Upper lobe of left lung (tissue), 6 donors: ENCODE results near the gene L3MBTL1. TPM values are rescaled to one million over a fixed set of nuclear protein-coding genes. Genes with fewer than 3 reads are reported as not detected.

Source experiments
- ATAC-seq, 2 donors: fragments of 200-7000 bp; cut with Tn5 transposase; one replicate each; pipeline ENCODE4 v1.9.1; 2022; ENCODE audit warnings: mild to moderate bottlenecking in 2 of 2, moderate library complexity in 2 of 2; ENCODE audit not compliant: low FRiP score in 2 of 2
- DNase-seq, 2 donors: peaks; one replicate each; pipeline ENCODE4 v3.0.0-alpha.2; 2019 to 2020
- H3K27ac ChIP-seq, 4 donors: fragments of 200-600 bp; sonication (generic); one replicate each; pipeline ENCODE4 v1.5.1; 2016 to 2019
- H3K27me3 ChIP-seq, 4 donors: fragments of 200-600 bp; sonication (generic); one replicate each; pipeline ENCODE4 v1.5.1; 2017 to 2019
- H3K36me3 ChIP-seq, 4 donors: fragments of 200-600 bp; sonication (generic); one replicate each; pipeline ENCODE4 v1.5.1; 2016 to 2019
- H3K4me1 ChIP-seq, 4 donors: fragments of 200-600 bp; sonication (generic); one replicate each; pipeline ENCODE4 v1.5.1; 2018 to 2019
- H3K4me3 ChIP-seq, 4 donors: fragments of 200-600 bp; sonication (generic); one replicate each; pipeline ENCODE4 v1.5.1; 2017 to 2019; ENCODE audit warnings: mild to moderate bottlenecking in 2 of 4, moderate library complexity in 1 of 4
- H3K9me3 ChIP-seq, 4 donors: fragments of 200-600 bp; sonication (generic); one replicate each; pipeline ENCODE4 v1.5.1; 2018 to 2019
- CTCF ChIP-seq, 6 experiments: fragments of 450-650 bp in 4 of 6; fragments of 200-600 bp in 2 of 6; sonication (generic) in 2 of 6; IDR thresholded peaks; one replicate each; pipeline ENCODE4 v1.5.1; 2016 to 2019; ENCODE audit warnings: antibody characterized with exemption in 6 of 6
- EP300 ChIP-seq, 4 donors: sonication (generic); formaldehyde crosslinking; IDR thresholded peaks; one replicate each; pipeline ENCODE4 v1.5.1; 2017; ENCODE audit warnings: antibody characterized with exemption in 4 of 4, control low read depth in 2 of 4
- POLR2A ChIP-seq, 4 donors: fragments of 450-650 bp; IDR thresholded peaks; one replicate each; pipeline ENCODE4 v1.5.1; 2016 to 2017; ENCODE audit warnings: antibody characterized with exemption in 4 of 4, mild to moderate bottlenecking in 2 of 4
- POLR2AphosphoS5 ChIP-seq, 2 donors: sonication (generic); formaldehyde crosslinking; IDR thresholded peaks; one replicate each; pipeline ENCODE4 v1.5.1; 2017; ENCODE audit warnings: antibody characterized with exemption in 2 of 2
- WGBS, 2 donors: methylation state at CpG; one replicate each; pipeline ENCODE4 v1.1.5; 2017 to 2018; 5-methylcytosine and 5-hydroxymethylcytosine counted together
- total RNA-seq, 6 donors: library from RNA; depleted of rRNA in 4 of 6; stranded (reverse); fragments of >200 nt in 4 of 6; gene quantifications; one replicate each; pipeline versions ENCODE4 v1.1.0 to v1.2.1, GENCODE V29; 2016 to 2021
- donor health status: DM: no; HTN: no; CAD: no; lungs with moderate emphysema.
- donor health status: DM: no; HTN: yes; CAD: no; lungs with severe emphysema.

The L3MBTL1 gene
- total RNA-seq, 6 donors from 2014 or later, result 4.9 to 50.3 (median 11.3) TPM

GRCh38 chr20:43559147-43559987, 51.9 kb downstream of the L3MBTL1 start:
- WGBS, 2 donors, result 73 to 78% methylated on average over 8 of the region's 8 CpGs
- ATAC-seq (no peak), DNase-seq (no peak)
- no peak overlapping the region for H3K4me3 ChIP-seq
- H3K27ac ChIP-seq, result no peak overlapping the region
- TF ChIP-seq POLR2AphosphoS5 (IDR thresholded peaks at IDR 0.05) (no peak), EP300 (IDR thresholded peaks at IDR 0.05) (no peak), POLR2A (IDR thresholded peaks at IDR 0.05) (no peak), CTCF (IDR thresholded peaks at IDR 0.05) (no peak)
- no peaks in the 10 kb centered on the region for H3K36me3 ChIP-seq
- peaks cover 0 to 9% (median 6%) of the 10 kb centered on the region in 4 donors for H3K4me1 ChIP-seq
- H3K27me3 ChIP-seq, result no peaks in the 10 kb centered on the region
- H3K9me3 ChIP-seq, result no peaks in the 10 kb centered on the region

- no peak for ATAC-seq
- Histone ChIP-seq H3K36me3 (no peaks in the 10 kb centered on the region), H3K4me1 (peaks cover 0 to 9% (median 6%) of the 10 kb centered on the region in 4 donors), H3K4me3 (no peak overlapping the region), H3K27me3 (no peaks in the 10 kb centered on the region), H3K9me3 (no peaks in the 10 kb centered on the region), H3K27ac (no peak overlapping the region)
- WGBS, 2 donors, result 90 to 93% methylated on average over 3 of the region's 3 CpGs
- TF ChIP-seq POLR2A (IDR thresholded peaks at IDR 0.05), result no peak
- TF ChIP-seq EP300 (IDR thresholded peaks at IDR 0.05), result no peak
- no peak for TF ChIP-seq POLR2AphosphoS5 (IDR thresholded peaks at IDR 0.05)
- no peak for TF ChIP-seq CTCF (IDR thresholded peaks at IDR 0.05)
- no peak for DNase-seq
Observed at GRCh38 chr20:43560974-43561373, 53.5 kb downstream of the L3MBTL1 start.

GRCh38 chr20:43563429-43563828, 55.9 kb downstream of the L3MBTL1 start:
- Histone ChIP-seq H3K4me1 (peaks cover 0 to 5% (median 2%) of the 10 kb centered on the region in 4 donors), H3K27ac (no peak overlapping the region), H3K27me3 (no peaks in the 10 kb centered on the region), H3K36me3 (no peaks in the 10 kb centered on the region), H3K9me3 (no peaks in the 10 kb centered on the region), H3K4me3 (no peak overlapping the region)
- WGBS, 2 donors, result 46 to 69% methylated on average over 3 of the region's 3 CpGs
- TF ChIP-seq CTCF (IDR thresholded peaks at IDR 0.05) (no peak), EP300 (IDR thresholded peaks at IDR 0.05) (no peak), POLR2A (IDR thresholded peaks at IDR 0.05) (no peak), POLR2AphosphoS5 (IDR thresholded peaks at IDR 0.05) (no peak)
- ATAC-seq (no peak), DNase-seq (no peak)

GRCh38 chr20:43563991-43564390, 56.5 kb downstream of the L3MBTL1 start:
- no peak for TF ChIP-seq POLR2AphosphoS5 (IDR thresholded peaks at IDR 0.05)
- no peak for TF ChIP-seq CTCF (IDR thresholded peaks at IDR 0.05)
- TF ChIP-seq POLR2A (IDR thresholded peaks at IDR 0.05), result no peak
- no peak for TF ChIP-seq EP300 (IDR thresholded peaks at IDR 0.05)
- no peaks in the 10 kb centered on the region for H3K36me3 ChIP-seq
- DNase-seq (peak in 1 of 2 donors; percentile 32), ATAC-seq (no peak)
- no peak overlapping the region for H3K27ac ChIP-seq
- H3K4me1 ChIP-seq, result peaks cover 0 to 5% (median 2%) of the 10 kb centered on the region in 4 donors
- no peaks in the 10 kb centered on the region for H3K9me3 ChIP-seq
- H3K4me3 ChIP-seq, result no peak overlapping the region
- 88 to 98% methylated on average over 7 of the region's 7 CpGs for WGBS, 2 donors
- no peaks in the 10 kb centered on the region for H3K27me3 ChIP-seq
